ENCODE results near the gene GPSM1.

GRCh38 chr9:136375096-136375495, 47.8 kb downstream of the GPSM1 start:
- TF ChIP-seq POLR2AphosphoS5 (IDR thresholded peaks at IDR 0.05) (no peak), EP300 (IDR thresholded peaks at IDR 0.05) (no peak)

Measured in sigmoid colon (tissue), 4 donors.